Sigmoid colon (tissue), 7 donors: Measurements from ENCODE around the gene SLC35F1. TPM values are rescaled to one million over a fixed set of nuclear protein-coding genes. Genes with fewer than 3 reads are reported as not detected.

ENCODE experiments used
- DNase-seq: peaks from one replicate; pipeline ENCODE4 v3.0.0-alpha.2; 2019
- H3K27ac ChIP-seq, 4 donors: fragments of 200-600 bp; sonication (generic); one replicate each; pipeline ENCODE4 v1.5.1; 2016 to 2019; ENCODE audit warnings: mild to moderate bottlenecking in 1 of 4
- H3K27me3 ChIP-seq, 3 donors: fragments of 200-600 bp; sonication (generic); one replicate each; pipeline ENCODE4 v1.5.1; 2019; ENCODE audit warnings: mild to moderate bottlenecking in 1 of 3
- H3K36me3 ChIP-seq, 4 donors: fragments of 200-600 bp; sonication (generic); one replicate each; pipeline ENCODE4 v1.5.1; 2016 to 2019
- H3K4me1 ChIP-seq, 4 donors: fragments of 200-600 bp; sonication (generic); one replicate each; pipeline ENCODE4 v1.5.1; 2017 to 2019
- H3K4me3 ChIP-seq, 4 donors: fragments of 200-600 bp; sonication (generic); one replicate each; pipeline ENCODE4 v1.5.1; 2017 to 2019; ENCODE audit warnings: mild to moderate bottlenecking in 2 of 4, moderate library complexity in 1 of 4
- H3K9me3 ChIP-seq, 4 donors: fragments of 200-600 bp in 3 of 4; sonication (generic) in 3 of 4; one replicate each; pipeline versions ENCODE4 v1.5.1 to v1.6.1; 2013 to 2019
- CTCF ChIP-seq, 4 experiments: fragments of 450-650 bp in 3 of 4; fragments of 200-600 bp in 1 of 4; IDR thresholded peaks; one replicate each; pipeline ENCODE4 v1.5.1; 2016 to 2019; ENCODE audit warnings: antibody characterized with exemption in 4 of 4, mild to moderate bottlenecking in 3 of 4, moderate library complexity in 2 of 4
- EP300 ChIP-seq, 4 donors: sonication (generic); formaldehyde crosslinking; IDR thresholded peaks; one replicate each; pipeline ENCODE4 v1.6.1; 2017; ENCODE audit warnings: antibody characterized with exemption in 4 of 4
- POLR2A ChIP-seq, 2 donors: fragments of 450-650 bp; IDR thresholded peaks; one replicate each; pipeline ENCODE4 v1.6.1; 2016; ENCODE audit warnings: antibody characterized with exemption in 2 of 2, mild to moderate bottlenecking in 2 of 2, moderate library complexity in 2 of 2
- POLR2AphosphoS5 ChIP-seq, 4 donors: sonication (generic); formaldehyde crosslinking; IDR thresholded peaks; one replicate each; pipeline ENCODE4 v1.6.1; 2017; ENCODE audit warnings: antibody characterized with exemption in 4 of 4
- WGBS, 2 donors: extraction: QIAGEN DNeasy Blood & Tissue Kit; methylation state at CpG; one replicate each; pipeline ENCODE4 v1.1.7; 2013; 5-methylcytosine and 5-hydroxymethylcytosine counted together
- intact Hi-C: fragments of 100-400 bp; cut with DNase I; formaldehyde crosslinking; loops from one replicate; pipeline ENCODE4 v1.15.1; 2023
- polyA plus RNA-seq, 3 donors: library from polyadenylated mRNA; stranded (reverse); fragments of 200-250 nt; gene quantifications; one replicate each; pipeline ENCODE4 v1.2.3, GENCODE V29; 2013
- total RNA-seq, 4 donors: library from RNA; depleted of rRNA; stranded (reverse); fragments of >200 nt; gene quantifications; one replicate each; pipeline ENCODE4 v1.1.0, GENCODE V29; 2016
- donor health status: healthy with polysubstance abuse.
- donor health status: Bipolar disorder and iron deficiency.
- donor health status: healthy.

SLC35F1 gene
- total and polyA plus RNA-seq, 7 donors = under 0.01 to 8.9 (median 4.0) TPM; not detected in 1

GRCh38 chr6:117929501-117929900, 22.4 kb downstream of the SLC35F1 start:
- DNase-seq = no peak
- intact Hi-C loops = no loop called here
- Histone ChIP-seq H3K27me3 (no peaks in the 10 kb centered on the region), H3K9me3 (peaks cover 0 to 4% (median 0%) of the 10 kb centered on the region in 4 donors), H3K4me1 (no peaks in the 10 kb centered on the region), H3K4me3 (no peak overlapping the region), H3K36me3 (no peaks in the 10 kb centered on the region), H3K27ac (no peak overlapping the region)
- TF ChIP-seq CTCF (IDR thresholded peaks at IDR 0.05) (no peak), EP300 (IDR thresholded peaks at IDR 0.05) (no peak), POLR2A (IDR thresholded peaks at IDR 0.05) (no peak), POLR2AphosphoS5 (IDR thresholded peaks at IDR 0.05) (no peak)
- WGBS, 2 donors = 51 to 72% methylated on average over 1 of the region's 1 CpG

GRCh38 chr6:117930645-117931044, 23.6 kb downstream of the SLC35F1 start:
- intact Hi-C loops = no loop called here
- H3K4me3 ChIP-seq = no peak overlapping the region
- 73 to 81% methylated on average over 3 of the region's 3 CpGs for WGBS, 2 donors
- H3K9me3 ChIP-seq = peaks cover 0 to 4% (median 0%) of the 10 kb centered on the region in 4 donors
- DNase-seq = no peak
- H3K27me3 ChIP-seq = no peaks in the 10 kb centered on the region
- no peaks in the 10 kb centered on the region for H3K36me3 ChIP-seq
- H3K4me1 ChIP-seq = no peaks in the 10 kb centered on the region
- H3K27ac ChIP-seq = no peak overlapping the region
- TF ChIP-seq CTCF (IDR thresholded peaks at IDR 0.05) = no peak
- no peak for TF ChIP-seq POLR2AphosphoS5 (IDR thresholded peaks at IDR 0.05)
- TF ChIP-seq EP300 (IDR thresholded peaks at IDR 0.05) = no peak
- TF ChIP-seq POLR2A (IDR thresholded peaks at IDR 0.05) = no peak

- intact Hi-C loops = no loop called here
- TF ChIP-seq POLR2A (IDR thresholded peaks at IDR 0.05) (no peak), EP300 (IDR thresholded peaks at IDR 0.05) (no peak), POLR2AphosphoS5 (IDR thresholded peaks at IDR 0.05) (no peak), CTCF (IDR thresholded peaks at IDR 0.05) (no peak)
- no peak overlapping the region for H3K4me3 ChIP-seq
- no peak for DNase-seq
- no peak overlapping the region for H3K27ac ChIP-seq
- H3K4me1 ChIP-seq = no peaks in the 10 kb centered on the region
- H3K27me3 ChIP-seq = no peaks in the 10 kb centered on the region
- H3K9me3 ChIP-seq = peaks cover 0 to 4% (median 0%) of the 10 kb centered on the region in 4 donors
- 87 to 88% methylated on average over 3 of the region's 3 CpGs for WGBS, 2 donors
- H3K36me3 ChIP-seq = no peaks in the 10 kb centered on the region
Measured at GRCh38 chr6:117932001-117932400, 24.9 kb downstream of the SLC35F1 start.

- TF ChIP-seq CTCF (IDR thresholded peaks at IDR 0.05) (no peak), POLR2A (IDR thresholded peaks at IDR 0.05) (no peak), EP300 (IDR thresholded peaks at IDR 0.05) (no peak), POLR2AphosphoS5 (IDR thresholded peaks at IDR 0.05) (no peak)
- no peaks in the 10 kb centered on the region for H3K4me1 ChIP-seq
- no peak overlapping the region for H3K27ac ChIP-seq
- H3K4me3 ChIP-seq = no peak overlapping the region
- no peaks in the 10 kb centered on the region for H3K27me3 ChIP-seq
- H3K9me3 ChIP-seq = peaks cover 0 to 4% (median 0%) of the 10 kb centered on the region in 4 donors
- intact Hi-C loops = no loop called here
- DNase-seq = no peak
- 59 to 67% methylated on average over 3 of the region's 3 CpGs for WGBS, 2 donors
- no peaks in the 10 kb centered on the region for H3K36me3 ChIP-seq
Measured at GRCh38 chr6:117932676-117933075, 25.6 kb downstream of the SLC35F1 start.

GRCh38 chr6:117933471-117933870, 26.4 kb downstream of the SLC35F1 start:
- TF ChIP-seq CTCF (IDR thresholded peaks at IDR 0.05) (no peak), POLR2AphosphoS5 (IDR thresholded peaks at IDR 0.05) (no peak)
- Histone ChIP-seq H3K36me3 (no peaks in the 10 kb centered on the region), H3K4me3 (no peak overlapping the region), H3K4me1 (no peaks in the 10 kb centered on the region), H3K27ac (peak overlapping the region in 1 of 4 donors; percentile 37), H3K9me3 (peaks cover 0 to 4% (median 0%) of the 10 kb centered on the region in 4 donors), H3K27me3 (no peaks in the 10 kb centered on the region)
- no peak for DNase-seq
- intact Hi-C loops = no loop called here
- 84 to 85% methylated on average over 4 of the region's 4 CpGs for WGBS, 2 donors
